Measurements from ENCODE around the gene ZNF750. TPM values are rescaled to one million over a fixed set of nuclear protein-coding genes. Genes with fewer than 3 reads are reported as not detected.

Gene ZNF750
- total and polyA plus RNA-seq, 2 of the 13 experiments (the other 11 are each of a cell fraction or from before 2014, with no cell fraction given): not detected

DNA sequence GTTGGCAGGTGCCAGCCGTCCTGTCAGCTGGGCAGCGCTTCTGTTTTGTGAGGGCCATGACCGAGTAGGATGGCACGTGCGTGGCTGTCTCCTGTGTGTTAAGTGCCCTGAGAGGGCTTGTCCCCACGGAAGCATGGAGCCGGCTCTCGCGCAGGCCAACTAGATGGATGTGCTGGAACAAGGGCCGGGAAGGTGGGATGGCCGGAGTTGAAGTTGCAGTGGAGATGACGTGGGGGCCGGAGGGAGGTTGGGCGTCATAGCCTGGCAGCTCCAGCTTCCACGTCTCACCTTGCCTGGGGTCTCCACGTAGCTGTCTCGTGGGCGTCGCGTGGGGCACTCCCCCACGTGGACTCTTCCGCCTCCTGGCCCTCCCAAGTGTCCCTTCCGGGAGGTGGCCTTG, 60.3 kb downstream of the ZNF750 start:
- Histone ChIP-seq H3K4me2 (ENCODE audit: low read depth, low read length) (no peak overlapping the region), H3K36me3 (replicated peaks in 1 of 2; ENCODE audit: control insufficient read depth in 1 of 2, insufficient read depth in 2 of 2, low read length in 2 of 2) (peaks cover 20 to 40% of the 10 kb centered on the region in 2 experiments; a peak in 4 of 5 replicates), H3K27ac (ENCODE audit: extremely low read length, insufficient read depth, low read length) (no peak overlapping the region), H4K20me1 (ENCODE audit: insufficient read depth, low read length) (peaks cover 4% of the 10 kb centered on the region; the same call in 1 of the 2 replicates), H3K9ac (ENCODE audit: insufficient read depth, low read depth, low read length) (no peak overlapping the region), H3K4me3 (replicated peaks in 1 of 3; ENCODE audit: insufficient read depth in 1 of 3, low read depth in 2 of 3, low read length in 3 of 3) (no peak overlapping the region), H3K9me3 (ENCODE audit: low read length) (no peaks in the 10 kb centered on the region), H3K79me2 (ENCODE audit: insufficient read depth, low read length) (no peaks in the 10 kb centered on the region), H3K27me3 (ENCODE audit: control insufficient read depth in 1 of 2, insufficient read depth in 2 of 2, low read length in 2 of 2) (no peaks in the 10 kb centered on the region), H3K4me1 (ENCODE audit: insufficient read depth, low read length) (peaks cover 5% of the 10 kb centered on the region), H2AFZ (ENCODE audit: low read length) (no peak overlapping the region)
- FAIRE-seq: no peak
- TF ChIP-seq SKI (IDR thresholded peaks at IDR 0.05; ENCODE audit: partially characterized antibody) (no peak), MIER2 (CRISPR knock-in tag; IDR thresholded peaks at IDR 0.05) (no peak), ZSCAN25 (CRISPR knock-in tag; IDR thresholded peaks at IDR 0.05) (no peak), NR2C2 (CRISPR knock-in tag; IDR thresholded peaks at IDR 0.05; ENCODE audit: borderline replicate concordance) (no peak), NFIB (CRISPR knock-in tag; IDR thresholded peaks at IDR 0.05; ENCODE audit: borderline replicate concordance) (no peak), ADNP (CRISPR knock-in tag; IDR thresholded peaks at IDR 0.05) (no peak), KDM5B (CRISPR knock-in tag; IDR thresholded peaks at IDR 0.05; ENCODE audit: borderline replicate concordance) (no peak), ZNF839 (CRISPR knock-in tag; IDR thresholded peaks at IDR 0.05; ENCODE audit: borderline replicate concordance) (no peak), ZNF441 (CRISPR knock-in tag; IDR thresholded peaks at IDR 0.05; ENCODE audit: borderline replicate concordance) (no peak), ARNT (IDR thresholded peaks at IDR 0.05) (no peak), SP2 (CRISPR knock-in tag; IDR thresholded peaks at IDR 0.05) (no peak), ZNF24 (IDR thresholded peaks at IDR 0.05) (no peak), ZNF746 (CRISPR knock-in tag; IDR thresholded peaks at IDR 0.05) (no peak), TEAD2 (CRISPR knock-in tag; IDR thresholded peaks at IDR 0.05) (no peak), SIN3B (IDR thresholded peaks at IDR 0.05; ENCODE audit: low read length) (no peak)
- TF ChIP-seq, protein P1, sequence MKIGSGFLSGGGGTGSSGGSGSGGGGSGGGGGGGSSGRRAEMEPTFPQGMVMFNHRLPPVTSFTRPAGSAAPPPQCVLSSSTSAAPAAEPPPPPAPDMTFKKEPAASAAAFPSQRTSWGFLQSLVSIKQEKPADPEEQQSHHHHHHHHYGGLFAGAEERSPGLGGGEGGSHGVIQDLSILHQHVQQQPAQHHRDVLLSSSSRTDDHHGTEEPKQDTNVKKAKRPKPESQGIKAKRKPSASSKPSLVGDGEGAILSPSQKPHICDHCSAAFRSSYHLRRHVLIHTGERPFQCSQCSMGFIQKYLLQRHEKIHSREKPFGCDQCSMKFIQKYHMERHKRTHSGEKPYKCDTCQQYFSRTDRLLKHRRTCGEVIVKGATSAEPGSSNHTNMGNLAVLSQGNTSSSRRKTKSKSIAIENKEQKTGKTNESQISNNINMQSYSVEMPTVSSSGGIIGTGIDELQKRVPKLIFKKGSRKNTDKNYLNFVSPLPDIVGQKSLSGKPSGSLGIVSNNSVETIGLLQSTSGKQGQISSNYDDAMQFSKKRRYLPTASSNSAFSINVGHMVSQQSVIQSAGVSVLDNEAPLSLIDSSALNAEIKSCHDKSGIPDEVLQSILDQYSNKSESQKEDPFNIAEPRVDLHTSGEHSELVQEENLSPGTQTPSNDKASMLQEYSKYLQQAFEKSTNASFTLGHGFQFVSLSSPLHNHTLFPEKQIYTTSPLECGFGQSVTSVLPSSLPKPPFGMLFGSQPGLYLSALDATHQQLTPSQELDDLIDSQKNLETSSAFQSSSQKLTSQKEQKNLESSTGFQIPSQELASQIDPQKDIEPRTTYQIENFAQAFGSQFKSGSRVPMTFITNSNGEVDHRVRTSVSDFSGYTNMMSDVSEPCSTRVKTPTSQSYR (CRISPR knock-in tag; IDR thresholded peaks at IDR 0.05; ENCODE audit: borderline replicate concordance): no peak
- TF ChIP-seq, protein P2, sequence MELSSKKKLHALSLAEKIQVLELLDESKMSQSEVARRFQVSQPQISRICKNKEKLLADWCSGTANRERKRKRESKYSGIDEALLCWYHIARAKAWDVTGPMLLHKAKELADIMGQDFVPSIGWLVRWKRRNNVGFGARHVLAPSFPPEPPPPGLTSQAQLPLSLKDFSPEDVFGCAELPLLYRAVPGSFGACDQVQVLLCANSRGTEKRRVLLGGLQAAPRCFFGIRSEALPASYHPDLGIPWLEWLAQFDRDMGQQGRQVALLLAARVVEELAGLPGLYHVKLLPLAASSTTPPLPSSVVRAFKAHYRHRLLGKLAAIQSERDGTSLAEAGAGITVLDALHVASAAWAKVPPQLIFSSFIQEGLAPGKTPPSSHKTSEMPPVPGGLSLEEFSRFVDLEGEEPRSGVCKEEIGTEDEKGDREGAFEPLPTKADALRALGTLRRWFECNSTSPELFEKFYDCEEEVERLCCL (CRISPR knock-in tag; IDR thresholded peaks at IDR 0.05; ENCODE audit: borderline replicate concordance): no peak
- TF ChIP-seq, protein P3, sequence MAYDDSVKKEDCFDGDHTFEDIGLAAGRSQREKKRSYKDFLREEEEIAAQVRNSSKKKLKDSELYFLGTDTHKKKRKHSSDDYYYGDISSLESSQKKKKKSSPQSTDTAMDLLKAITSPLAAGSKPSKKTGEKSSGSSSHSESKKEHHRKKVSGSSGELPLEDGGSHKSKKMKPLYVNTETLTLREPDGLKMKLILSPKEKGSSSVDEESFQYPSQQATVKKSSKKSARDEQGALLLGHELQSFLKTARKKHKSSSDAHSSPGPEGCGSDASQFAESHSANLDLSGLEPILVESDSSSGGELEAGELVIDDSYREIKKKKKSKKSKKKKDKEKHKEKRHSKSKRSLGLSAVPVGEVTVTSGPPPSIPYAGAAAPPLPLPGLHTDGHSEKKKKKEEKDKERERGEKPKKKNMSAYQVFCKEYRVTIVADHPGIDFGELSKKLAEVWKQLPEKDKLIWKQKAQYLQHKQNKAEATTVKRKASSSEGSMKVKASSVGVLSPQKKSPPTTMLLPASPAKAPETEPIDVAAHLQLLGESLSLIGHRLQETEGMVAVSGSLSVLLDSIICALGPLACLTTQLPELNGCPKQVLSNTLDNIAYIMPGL (CRISPR knock-in tag; IDR thresholded peaks at IDR 0.05; ENCODE audit: borderline replicate concordance in 1 of 2, low read depth in 1 of 2): no peak
- DNase-seq (ENCODE audit: low spot score): no peak
- ATAC-seq: no peak
- WGBS (ENCODE audit: low lambda C conversion rate): 97% methylated on average over 18 of the region's 23 CpGs
- POLR2A ChIA-PET: no interaction called here
- CTCF ChIA-PET (ENCODE audit: low intra/inter-chr PET ratio, low total read pairs): no interaction called here
- intact Hi-C loops (cut with micrococcal nuclease; ENCODE audit: unreplicated experiment): no loop called here
- in situ Hi-C loops (cut with HindIII; ENCODE audit: extremely low pct_ligation_motif_present, low pct_unique_long_range_greater_than_20kb): loop anchor here (5.0 kb wide), 1 partner anchor 112 kb away; no protein-coding TSS in a partner anchor
- BruUV-seq (replicated peaks): no TSS peak
